Liver (tissue), 9 donors: ENCODE results near the gene ACSS1. TPM values are rescaled to one million over a fixed set of nuclear protein-coding genes. Genes with fewer than 3 reads are reported as not detected.

Experiments
- DNase-seq: peaks from one replicate; pipeline ENCODE4 v3.0.0-alpha.2; 2017; ENCODE audit warnings: low spot score
- H3K27ac ChIP-seq, 2 donors: one replicate each; pipeline ENCODE4 v1.7.0; 2013; ENCODE audit warnings: inconsistent platforms in 2 of 2, low read length in 2 of 2, control low read depth in 1 of 2, low read depth in 1 of 2, mild to moderate bottlenecking in 1 of 2
- H3K27me3 ChIP-seq, 4 donors: one replicate each; pipeline versions ENCODE4 v1.6.1 to v1.7.0; 2013; ENCODE audit warnings: low read length in 3 of 4, inconsistent platforms in 1 of 4, mild to moderate bottlenecking in 1 of 4, moderate library complexity in 1 of 4; ENCODE audit not compliant: control insufficient read depth in 4 of 4, insufficient read depth in 4 of 4
- H3K36me3 ChIP-seq, 4 donors: one replicate each; pipeline versions ENCODE4 v1.6.1 to v1.7.0; 2013; ENCODE audit warnings: low read length in 3 of 4, mild to moderate bottlenecking in 3 of 4, low read depth in 1 of 4, moderate library complexity in 1 of 4; ENCODE audit not compliant: control insufficient read depth in 4 of 4, insufficient read depth in 3 of 4
- H3K4me1 ChIP-seq, 4 donors: one replicate each; pipeline versions ENCODE4 v1.6.1 to v1.7.0; 2013; ENCODE audit warnings: low read length in 3 of 4, mild to moderate bottlenecking in 3 of 4, moderate library complexity in 1 of 4; ENCODE audit not compliant: control insufficient read depth in 4 of 4, insufficient read depth in 4 of 4
- H3K4me3 ChIP-seq, 3 donors: one replicate each; pipeline versions ENCODE4 v1.6.1 to v1.7.0; 2013; ENCODE audit warnings: low read length in 3 of 3, control low read depth in 1 of 3, low read depth in 1 of 3, mild to moderate bottlenecking in 1 of 3
- H3K9ac ChIP-seq, 2 donors: one replicate each; pipeline ENCODE4 v1.7.0; 2013; ENCODE audit warnings: low read length in 2 of 2, mild to moderate bottlenecking in 2 of 2, moderate library complexity in 2 of 2, control low read depth in 1 of 2, low read depth in 1 of 2
- H3K9me3 ChIP-seq, 4 donors: one replicate each; pipeline versions ENCODE4 v1.6.1 to v1.7.0; 2013; ENCODE audit warnings: low read length in 3 of 4; ENCODE audit not compliant: control insufficient read depth in 4 of 4
- ATF3 ChIP-seq: IDR thresholded peaks from 2 replicates; pipeline ENCODE4 v1.6.1; 2016; ENCODE audit warnings: antibody characterized with exemption
- CTCF ChIP-seq: fragments of 150-350 bp; IDR thresholded peaks from 2 replicates; pipeline ENCODE4 v1.5.1; 2017; ENCODE audit warnings: improper control_type of control experiment, low read depth, low read length; ENCODE audit not compliant: missing input control
- EGR1 ChIP-seq, 2 donors: IDR thresholded peaks; 2 replicates each; pipeline ENCODE4 v1.6.1; 2016 to 2018; ENCODE audit warnings: antibody characterized with exemption in 2 of 2, low read depth in 2 of 2
- FOXA1 ChIP-seq: IDR thresholded peaks from 2 replicates; pipeline ENCODE4 v1.6.1; 2016; ENCODE audit warnings: antibody characterized with exemption
- FOXA2 ChIP-seq: IDR thresholded peaks from 2 replicates; pipeline ENCODE4 v1.6.1; 2016; ENCODE audit warnings: antibody characterized with exemption
- GABPA ChIP-seq, 2 donors: IDR thresholded peaks in 1 of 2; conservative IDR thresholded peaks in 1 of 2; 2 replicates each; pipeline ENCODE4 v1.6.1; 2016; ENCODE audit warnings: antibody characterized with exemption in 2 of 2, mild to moderate bottlenecking in 1 of 2, moderate library complexity in 1 of 2
- HNF4A ChIP-seq, 2 donors: conservative IDR thresholded peaks; 2 replicates each; pipeline ENCODE4 v1.6.1; 2016; ENCODE audit warnings: antibody characterized with exemption in 2 of 2, mild to moderate bottlenecking in 2 of 2
- HNF4G ChIP-seq: IDR thresholded peaks from 2 replicates; pipeline ENCODE4 v1.6.1; 2016; ENCODE audit warnings: antibody characterized with exemption
- JUND ChIP-seq, 2 donors: IDR thresholded peaks; 2 replicates each; pipeline ENCODE4 v1.6.1; 2016; ENCODE audit warnings: antibody characterized with exemption in 2 of 2
- MAX ChIP-seq: IDR thresholded peaks from 2 replicates; pipeline ENCODE4 v1.6.1; 2016; ENCODE audit warnings: antibody characterized with exemption
- NR2F2 ChIP-seq: IDR thresholded peaks from 2 replicates; pipeline ENCODE4 v1.6.1; 2016; ENCODE audit warnings: antibody characterized with exemption
- RAD21 ChIP-seq, 2 donors: IDR thresholded peaks; 2 replicates each; pipeline ENCODE4 v1.6.1; 2016; ENCODE audit warnings: antibody characterized with exemption in 2 of 2, mild to moderate bottlenecking in 2 of 2
- REST ChIP-seq: IDR thresholded peaks from 2 replicates; pipeline ENCODE4 v1.6.1; 2016; ENCODE audit warnings: antibody characterized with exemption, mild to moderate bottlenecking
- RXRA ChIP-seq, 2 donors: IDR thresholded peaks; 2 replicates each; pipeline ENCODE4 v1.6.1; 2017 to 2018; ENCODE audit warnings: antibody characterized with exemption in 2 of 2, mild to moderate bottlenecking in 1 of 2
- SP1 ChIP-seq: IDR thresholded peaks from 2 replicates; pipeline ENCODE4 v1.6.1; 2018; ENCODE audit warnings: antibody characterized with exemption, mild to moderate bottlenecking
- TAF1 ChIP-seq: conservative IDR thresholded peaks from 2 replicates; pipeline ENCODE4 v1.6.1; 2016; ENCODE audit warnings: antibody characterized with exemption, mild to moderate bottlenecking
- YY1 ChIP-seq: IDR thresholded peaks from 2 replicates; pipeline ENCODE4 v1.6.1; 2016; ENCODE audit warnings: antibody characterized with exemption, mild to moderate bottlenecking
- ZBTB33 ChIP-seq: IDR thresholded peaks from 2 replicates; pipeline ENCODE4 v1.6.1; 2016; ENCODE audit warnings: antibody characterized with exemption
- WGBS: extraction: QIAGEN DNeasy Blood & Tissue Kit; methylation state at CpG from one replicate; pipeline ENCODE4 v1.1.7; 2013; 5-methylcytosine and 5-hydroxymethylcytosine counted together
- polyA plus RNA-seq, 2 donors: library from polyadenylated mRNA; stranded (reverse) in 1 of 2; unstranded in 1 of 2; fragments of 200-250 nt in 1 of 2; fragments of >200 nt in 1 of 2; fragmentation: Nextera tagmentation in 1 of 2; extraction: Ambion mirVana in 1 of 2; gene quantifications; one replicate each; pipeline versions ENCODE4 v1.2.1 to v1.2.3, GENCODE V29; 2013 to 2015
- total RNA-seq, 2 donors: library from RNA; depleted of rRNA; stranded (reverse); fragments of >200 nt; gene quantifications; one replicate each; pipeline ENCODE4 v1.2.3, GENCODE V29; 2014
- donor health status: healthy.
- donor health status: healthy.
- donor health status: healthy.
- donor health status: healthy.
- donor health status: healthy.

Gene ACSS1
- total and polyA plus RNA-seq, 4 donors = 5.3 to 87.5 (median 22.1) TPM

- TF ChIP-seq EGR1 (IDR thresholded peaks at IDR 0.05; ENCODE audit: low read depth in 2 of 2) (no peak), HNF4G (no peak), HNF4A (conservative IDR thresholded peaks at IDR 0.05) (no peak), MAX (no peak), RXRA (IDR thresholded peaks at IDR 0.05) (no peak), RAD21 (IDR thresholded peaks at IDR 0.05) (no peak), YY1 (no peak), ZBTB33 (no peak), ATF3 (no peak), REST (no peak), JUND (IDR thresholded peaks at IDR 0.05) (no peak), FOXA1 (no peak), TAF1 (no peak), SP1 (no peak), NR2F2 (no peak), GABPA (IDR thresholded peaks at IDR 0.05 in 1 of 2, conservative IDR thresholded peaks at IDR 0.05 in 1 of 2) (no peak), FOXA2 (no peak), CTCF (no peak)
- no peaks in the 10 kb centered on the region for H3K9me3 ChIP-seq
- no peak overlapping the region for H3K27ac ChIP-seq
- H3K9ac ChIP-seq = no peak overlapping the region
- no peaks in the 10 kb centered on the region for H3K27me3 ChIP-seq
- DNase-seq = no peak
- H3K36me3 ChIP-seq = no peaks in the 10 kb centered on the region
- H3K4me1 ChIP-seq = peaks cover 0 to 5% (median 0%) of the 10 kb centered on the region in 4 donors
- H3K4me3 ChIP-seq = no peak overlapping the region
- WGBS = 97% methylated on average over 16 of the region's 16 CpGs
These were observed 25.9 kb downstream of the ACSS1 start for GRCh38 chr20:25032065-25032477.
